Nephron (organoid): ENCODE results near the gene INAFM2.
A peak's percentile ranks its signal among the peaks of the same experiment; 100 is the strongest.

ENCODE experiments used
- H3K27ac Mint-ChIP-seq, 3 experiments: 2 replicates each; pipeline ENCODE4 v1.8.0; 2020; ENCODE audit warnings: mixed read lengths in 3 of 3, mild to moderate bottlenecking in 2 of 3, moderate library complexity in 1 of 3
- H3K27me3 Mint-ChIP-seq: 2 replicates; pipeline ENCODE4 v1.8.0; 2021; ENCODE audit warnings: low read depth, mild to moderate bottlenecking, moderate library complexity, mixed read lengths
- H3K36me3 Mint-ChIP-seq: 2 replicates; pipeline ENCODE4 v1.8.0; 2020; ENCODE audit warnings: low read depth, mixed read lengths
- H3K4me1 Mint-ChIP-seq: 2 replicates; pipeline ENCODE4 v1.8.0; 2020; ENCODE audit warnings: mixed read lengths
- H3K4me3 Mint-ChIP-seq, 3 experiments: 2 replicates each; pipeline ENCODE4 v1.8.0; 2020; ENCODE audit warnings: mild to moderate bottlenecking in 3 of 3, mixed read lengths in 3 of 3, moderate library complexity in 2 of 3
- H3K9me3 Mint-ChIP-seq: 2 replicates; pipeline ENCODE4 v1.8.0; 2020; ENCODE audit warnings: mixed read lengths
- CTCF ChIP-seq, 3 experiments: fragments of 200-600 bp; sonication (generic); IDR thresholded peaks; one replicate each; pipeline ENCODE4 v1.5.0; 2021; ENCODE audit warnings: antibody characterized with exemption in 3 of 3; ENCODE audit not compliant: unreplicated experiment in 3 of 3

The INAFM2 gene

DNA sequence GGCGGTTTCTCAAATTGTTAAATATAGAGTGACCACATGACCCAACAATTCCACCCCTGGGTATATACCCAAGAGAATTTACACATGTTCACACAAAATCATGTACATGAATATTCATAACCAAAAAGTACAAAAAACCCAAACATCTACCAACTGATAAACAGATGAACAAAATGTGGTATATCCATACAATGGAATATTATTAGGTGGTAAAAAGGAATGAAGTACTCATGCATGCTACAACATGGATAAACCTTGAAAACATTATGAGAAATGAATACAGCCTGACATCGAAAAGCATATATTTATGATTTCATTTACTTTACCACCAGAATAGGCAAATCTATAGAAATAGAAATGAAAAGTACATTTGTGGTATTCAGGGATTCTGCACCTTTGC lies 23.1 kb upstream of the INAFM2 start:
- TF ChIP-seq CTCF (IDR thresholded peaks at IDR 0.05; ENCODE audit: unreplicated experiment in 3 of 3) = no peak

DNA sequence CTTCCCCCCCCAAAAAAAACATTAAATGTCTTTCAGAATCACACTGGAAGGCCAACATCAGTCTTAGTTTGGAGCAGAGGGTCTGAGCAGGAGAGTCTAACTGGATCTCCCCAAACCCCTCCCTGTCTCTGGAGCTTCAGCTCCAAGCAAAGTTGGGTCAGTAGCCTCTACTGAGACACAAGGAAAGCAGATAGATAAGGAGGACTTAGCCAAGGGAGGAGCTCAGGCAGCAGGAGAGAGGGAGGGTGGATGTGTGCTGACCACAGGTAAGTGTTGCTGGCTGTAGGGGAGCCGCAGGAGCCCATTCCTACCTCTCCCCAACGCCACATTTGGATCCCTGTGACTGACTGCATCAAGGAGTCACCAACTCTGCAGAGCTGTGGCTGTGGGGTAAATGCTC lies 22.7 kb upstream of the INAFM2 start:
- no peak for TF ChIP-seq CTCF (IDR thresholded peaks at IDR 0.05; ENCODE audit: unreplicated experiment in 3 of 3)
- H3K27me3 Mint-ChIP-seq = peaks cover 27% of the 10 kb centered on the region
- H3K4me1 Mint-ChIP-seq = no peaks in the 10 kb centered on the region

More for the DNA sequence above, 23.1 kb upstream of the INAFM2 start:
- peaks cover 8% of the 10 kb centered on the region for H3K9me3 Mint-ChIP-seq
- no peak overlapping the region for H3K27ac Mint-ChIP-seq
- H3K36me3 Mint-ChIP-seq = peaks cover 7% of the 10 kb centered on the region
- peaks cover 30% of the 10 kb centered on the region for H3K27me3 Mint-ChIP-seq
- H3K4me3 Mint-ChIP-seq = no peak overlapping the region
- H3K4me1 Mint-ChIP-seq = no peaks in the 10 kb centered on the region

DNA sequence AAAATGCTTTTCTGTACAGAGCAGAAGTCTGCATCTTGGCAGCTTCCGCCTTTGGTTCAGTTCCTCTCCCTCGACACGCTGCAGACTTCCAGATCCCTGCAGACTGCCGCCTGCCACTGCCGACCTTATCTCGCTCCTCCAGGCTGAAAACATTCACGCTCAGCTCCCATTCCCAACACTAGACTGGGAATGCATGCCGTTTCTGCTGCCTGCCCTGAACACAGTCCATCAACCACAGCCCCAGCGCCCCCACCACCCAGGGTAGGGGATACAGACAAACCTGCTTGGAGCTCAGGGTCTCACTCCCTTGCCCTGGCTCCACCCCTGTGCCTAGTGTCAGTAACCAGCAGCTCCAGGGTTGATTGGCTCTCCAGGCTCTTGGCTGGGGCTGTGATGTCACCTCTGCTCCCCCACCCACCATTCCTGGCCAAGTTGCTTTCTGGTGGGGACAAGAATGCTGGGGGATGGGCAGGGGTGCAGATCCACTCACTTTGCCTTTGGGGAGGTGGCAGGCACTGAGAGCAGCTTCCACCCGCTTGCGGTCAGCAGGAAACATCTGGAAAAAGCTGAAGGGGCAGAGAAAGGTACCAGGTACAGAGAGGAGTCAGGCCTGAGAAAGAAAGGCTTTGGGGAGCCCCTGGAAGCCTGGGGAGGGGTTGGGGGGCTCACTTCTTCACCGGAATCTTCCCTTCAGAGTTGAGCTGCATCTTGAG lies 21.9 kb upstream of the INAFM2 start:
- peaks cover 26% of the 10 kb centered on the region for H3K27me3 Mint-ChIP-seq
- H3K9me3 Mint-ChIP-seq = peaks cover 8% of the 10 kb centered on the region
- H3K4me1 Mint-ChIP-seq = peaks cover 3% of the 10 kb centered on the region
- peaks cover 7% of the 10 kb centered on the region for H3K36me3 Mint-ChIP-seq
- no peak overlapping the region for H3K4me3 Mint-ChIP-seq
- no peak for TF ChIP-seq CTCF (IDR thresholded peaks at IDR 0.05; ENCODE audit: unreplicated experiment in 3 of 3)
- peak overlapping the region in 1 of 3 experiments; percentile 52 for H3K27ac Mint-ChIP-seq

More for the DNA sequence above, 22.7 kb upstream of the INAFM2 start:
- Mint-ChIP-seq H3K9me3 (peaks cover 8% of the 10 kb centered on the region), H3K4me3 (no peak overlapping the region), H3K36me3 (peaks cover 7% of the 10 kb centered on the region), H3K27ac (no peak overlapping the region)

DNA sequence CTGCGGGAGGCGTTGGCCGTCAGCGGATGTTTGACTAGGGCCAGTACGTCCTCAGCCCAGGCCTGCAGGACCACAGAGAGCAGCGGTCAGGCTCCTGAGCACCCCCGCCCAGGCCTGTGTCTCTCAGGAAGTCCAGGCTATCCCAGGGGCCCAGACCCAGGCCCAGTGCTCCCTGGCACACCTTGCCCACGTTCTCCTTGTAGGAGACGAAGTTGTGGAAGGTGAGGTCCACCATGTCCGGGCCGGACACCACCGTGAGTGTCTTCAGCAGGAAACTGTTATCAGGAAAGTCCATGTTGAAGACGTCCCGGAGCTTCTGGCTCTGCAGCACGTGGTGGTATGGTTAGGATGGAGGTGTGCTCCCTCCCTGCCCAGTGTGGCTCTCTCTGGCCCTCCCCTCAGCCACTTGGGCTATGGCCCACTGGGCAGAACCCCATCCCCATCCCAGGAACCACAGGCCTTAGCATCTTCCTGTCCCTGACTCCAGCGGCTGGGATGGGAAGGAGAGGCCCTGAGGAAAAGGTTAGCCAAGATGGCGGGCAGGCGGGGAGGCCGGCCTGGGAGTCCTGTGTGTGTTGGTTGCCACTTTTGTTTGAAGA lies 21.1 kb upstream of the INAFM2 start:
- peaks cover 10% of the 10 kb centered on the region for H3K4me1 Mint-ChIP-seq
- no peak overlapping the region for H3K27ac Mint-ChIP-seq

GRCh38 chr15:40302981-40303380 lies 20.5 kb upstream of the INAFM2 start:
- peaks cover 7% of the 10 kb centered on the region for H3K36me3 Mint-ChIP-seq
- no peak for TF ChIP-seq CTCF (IDR thresholded peaks at IDR 0.05; ENCODE audit: unreplicated experiment in 3 of 3)
- H3K9me3 Mint-ChIP-seq = peaks cover 8% of the 10 kb centered on the region
- H3K4me3 Mint-ChIP-seq = no peak overlapping the region
- H3K27me3 Mint-ChIP-seq = peaks cover 20% of the 10 kb centered on the region
- no peak overlapping the region for H3K27ac Mint-ChIP-seq
- peaks cover 12% of the 10 kb centered on the region for H3K4me1 Mint-ChIP-seq

More for the DNA sequence above, 21.1 kb upstream of the INAFM2 start:
- peaks cover 8% of the 10 kb centered on the region for H3K9me3 Mint-ChIP-seq
- no peak for TF ChIP-seq CTCF (IDR thresholded peaks at IDR 0.05; ENCODE audit: unreplicated experiment in 3 of 3)
- no peak overlapping the region for H3K4me3 Mint-ChIP-seq
- peaks cover 25% of the 10 kb centered on the region for H3K27me3 Mint-ChIP-seq
- H3K36me3 Mint-ChIP-seq = peaks cover 7% of the 10 kb centered on the region

- Mint-ChIP-seq H3K4me3 (no peak overlapping the region), H3K9me3 (peaks cover 8% of the 10 kb centered on the region), H3K27me3 (peaks cover 20% of the 10 kb centered on the region), H3K4me1 (peaks cover 12% of the 10 kb centered on the region), H3K27ac (no peak overlapping the region), H3K36me3 (peaks cover 7% of the 10 kb centered on the region)
- no peak for TF ChIP-seq CTCF (IDR thresholded peaks at IDR 0.05; ENCODE audit: unreplicated experiment in 3 of 3)
Measured at GRCh38 chr15:40303576-40303975, 19.9 kb upstream of the INAFM2 start.
